GM12878 (cell line): Measurements from ENCODE around the gene INO80C. TPM values are rescaled to one million over a fixed set of nuclear protein-coding genes. Genes with fewer than 3 reads are reported as not detected.

Experiments used
- ATAC-seq: fragments of 200-7000 bp; cut with Tn5 transposase; 3 replicates; pipeline ENCODE4 v1.9.1; 2020; ENCODE audit warnings: mild to moderate bottlenecking, moderate library complexity
- BruUV-seq: library from RNA; stranded (reverse); fragments of 400-500 nt; replicated peaks from 2 replicates; lab custom pipeline; 2021; lab: Mats Ljungman, UMichigan
- CTCF ChIA-PET: fragments of 300-600 bp; sonication (Branson Sonifier 250); formaldehyde crosslinking; extraction: SDS; loops from one replicate; lab custom pipeline; 2021; ENCODE audit warnings: inconsistent platforms; lab: Yijun Ruan, JAX
- POLR2A ChIA-PET: fragments of 350-600 bp; formaldehyde crosslinking; extraction: SDS; loops from one replicate; lab custom pipeline; 2021; ENCODE audit warnings: inconsistent platforms; lab: Charles Lee
- RAD21 ChIA-PET: fragments of 300-600 bp; sonication (Branson Sonifier 250); formaldehyde crosslinking; loops from one replicate; lab custom pipeline; 2023; ENCODE audit warnings: antibody characterized with exemption; ENCODE audit not compliant: unreplicated experiment; lab: Charles Lee
- SMC1A ChIA-PET: fragments of 300-600 bp; sonication (Branson Sonifier 250); formaldehyde crosslinking; loops from one replicate; lab custom pipeline; 2023; ENCODE audit not compliant: unreplicated experiment, uncharacterized antibody; lab: Charles Lee
- DNase-seq: peaks from one replicate; pipeline ENCODE4 v3.0.0-alpha.2; 2011; ENCODE audit warnings: low read depth, low spot score
- FAIRE-seq: peaks from 3 replicates; lab custom pipeline; 2011; peaks lifted over from hg19 to GRCh38; lab: Jason Lieb, UNC
- H2AFZ ChIP-seq: 2 replicates; pipeline ENCODE4 v1.6.0; 2011; ENCODE audit warnings: low read depth, low read length, control low read depth; ENCODE audit not compliant: control insufficient read depth
- H3K27ac ChIP-seq: 2 replicates; pipeline ENCODE4 v1.5.1; 2011; ENCODE audit warnings: control low read depth; ENCODE audit not compliant: control insufficient read depth, insufficient read depth
- H3K27me3 ChIP-seq, 2 experiments: replicated peaks in 1 of 2; 2 replicates each; pipeline versions ENCODE4 v1.6.0 to v1.6.1; 2011; ENCODE audit warnings: low read length in 1 of 2; ENCODE audit not compliant: control insufficient read depth in 2 of 2, insufficient read depth in 2 of 2
- H3K36me3 ChIP-seq, 2 experiments: 2 replicates each; pipeline ENCODE4 v1.5.1; 2011; ENCODE audit warnings: low read length in 1 of 2; ENCODE audit not compliant: control insufficient read depth in 2 of 2, insufficient read depth in 2 of 2
- H3K4me1 ChIP-seq: 2 replicates; pipeline ENCODE4 v1.6.1; 2011; ENCODE audit warnings: mild to moderate bottlenecking, low read length, moderate library complexity, mixed read lengths; ENCODE audit not compliant: control insufficient read depth, insufficient read depth
- H3K4me2 ChIP-seq: 2 replicates; pipeline ENCODE4 v1.6.0; 2011; ENCODE audit warnings: control low read depth; ENCODE audit not compliant: control insufficient read depth, insufficient read depth
- H3K4me3 ChIP-seq: fragments of 200-600 bp; sonication (generic); 2 replicates; pipeline ENCODE4 v1.5.1; 2016
- H3K79me2 ChIP-seq: 2 replicates; pipeline ENCODE4 v1.6.0; 2011; ENCODE audit warnings: low read length; ENCODE audit not compliant: control insufficient read depth, insufficient read depth
- H3K9ac ChIP-seq: 2 replicates; pipeline ENCODE4 v1.8.0; 2011; ENCODE audit warnings: low read length, control low read depth, mixed read lengths; ENCODE audit not compliant: control insufficient read depth, insufficient read depth
- H3K9me3 ChIP-seq: replicated peaks from 3 replicates; pipeline ENCODE4 v1.5.1; 2011; ENCODE audit warnings: mild to moderate bottlenecking, low read length; ENCODE audit not compliant: control insufficient read depth, insufficient read depth
- H4K20me1 ChIP-seq: 2 replicates; pipeline ENCODE4 v1.6.0; 2011; ENCODE audit not compliant: control insufficient read depth, insufficient read depth
- CREM ChIP-seq: IDR thresholded peaks from 2 replicates; pipeline ENCODE4 v1.6.1; 2014; ENCODE audit warnings: antibody characterized with exemption, low read depth
- EED ChIP-seq: sonication (generic); IDR thresholded peaks from 2 replicates; pipeline ENCODE4 v1.6.1; 2016; ENCODE audit warnings: antibody characterized with exemption, low read depth
- EZH2 ChIP-seq: IDR thresholded peaks from 2 replicates; pipeline ENCODE4 v1.6.1; 2012; ENCODE audit warnings: low read depth, mild to moderate bottlenecking, control low read depth, inconsistent platforms, low read length, borderline replicate concordance; ENCODE audit not compliant: control insufficient read depth
- HCFC1 ChIP-seq: fragments of 150-350 bp; IDR thresholded peaks from 2 replicates; pipeline ENCODE4 v1.6.1; 2014; ENCODE audit warnings: low read length
- JUND ChIP-seq: IDR thresholded peaks from 2 replicates; pipeline ENCODE4 v1.6.1; 2012; ENCODE audit warnings: low read depth, mild to moderate bottlenecking, low read length, improper control_type of control experiment, moderate library complexity
- POU2F2 ChIP-seq: IDR thresholded peaks from 3 replicates; pipeline ENCODE4 v1.6.1; 2011; ENCODE audit warnings: low read depth, mild to moderate bottlenecking, low read length, borderline replicate concordance
- RELA ChIP-seq: fragments of 450-650 bp; IDR thresholded peaks from 2 replicates; pipeline ENCODE4 v1.8.0; 2014; ENCODE audit warnings: borderline replicate concordance; ENCODE audit not compliant: partially characterized antibody
- SMAD1 ChIP-seq: fragments of 450-650 bp; IDR thresholded peaks from 2 replicates; pipeline ENCODE4 v1.6.1; 2018; ENCODE audit warnings: mild to moderate bottlenecking, low read depth; ENCODE audit not compliant: partially characterized antibody
- SMC3 ChIP-seq: IDR thresholded peaks from 2 replicates; pipeline ENCODE4 v1.6.1; 2011; ENCODE audit warnings: low read length, improper control_type of control experiment, borderline replicate concordance
- TCF12 ChIP-seq: IDR thresholded peaks from 2 replicates; pipeline ENCODE4 v1.6.1; 2011; ENCODE audit warnings: low read depth, mild to moderate bottlenecking, low read length
- ZNF384 ChIP-seq: IDR thresholded peaks from 2 replicates; pipeline ENCODE4 v1.6.1; 2012; ENCODE audit warnings: low read depth, mild to moderate bottlenecking, low read length, improper control_type of control experiment, borderline replicate concordance
- WGBS: methylation state at CpG from one replicate; pipeline ENCODE4 v1.1.6; 2016; ENCODE audit warnings: low lambda C conversion rate; ENCODE audit not compliant: insufficient replicate concordance, insufficient coverage; ENCODE audit errors: missing lambda C conversion rate; 5-methylcytosine and 5-hydroxymethylcytosine counted together
- in situ Hi-C: fragments of 300-500 bp; cut with MboI; formaldehyde crosslinking; loops from 9 replicates; pipeline ENCODE4 v1.14.3; 2018; ENCODE audit warnings: mixed read lengths
- intact Hi-C: fragments of 100-400 bp; cut with micrococcal nuclease; formaldehyde crosslinking; loops from one replicate; pipeline ENCODE4 v1.14.2; 2022; ENCODE audit not compliant: unreplicated experiment
- polyA plus RNA-seq, 11 experiments: library from polyadenylated mRNA; depleted of rRNA in 4 of 11; unstranded in 6 of 11; stranded (reverse) in 5 of 11; fragments of >200 nt; fragmentation: Nextera tagmentation in 4 of 11; fragmentation: Illumina TruSeq in 1 of 11; extraction: Ambion mirVana in 4 of 11; extraction: Trizol in 1 of 11; gene quantifications; 1 replicate in 1 of 11; 2 replicates in 10 of 11; pipeline versions ENCODE4 v1.2.1 to v1.2.3, GENCODE V29; 2011 to 2016; ENCODE audit warnings: inconsistent platforms in 2 of 11, missing spikeins in 2 of 11, low read depth in 1 of 11
- total RNA-seq, 4 experiments: library from RNA; depleted of rRNA in 3 of 4; stranded (reverse); fragments of >200 nt in 3 of 4; fragmentation: Illumina TruSeq in 1 of 4; extraction: Trizol in 1 of 4; gene quantifications; 2 replicates each; pipeline versions ENCODE4 v1.2.1 to v1.2.3, GENCODE V29; 2013 to 2021
- TF ChIP-seq, protein P1 (sequence below): fragments of 450-650 bp; IDR thresholded peaks from 2 replicates; pipeline ENCODE4 v1.6.1; 2014; ENCODE audit warnings: mild to moderate bottlenecking
- TF ChIP-seq, protein P2 (sequence below): fragments of 150-350 bp; IDR thresholded peaks from 2 replicates; pipeline ENCODE4 v1.6.1; 2014; ENCODE audit warnings: mild to moderate bottlenecking, low read depth, low read length
- TF ChIP-seq, protein P3 (sequence below): IDR thresholded peaks from 2 replicates; pipeline ENCODE4 v1.6.1; 2012; ENCODE audit warnings: mild to moderate bottlenecking, low read depth, low read length
- TF ChIP-seq, protein P4 (sequence below): fragments of 450-650 bp; conservative IDR thresholded peaks from 2 replicates; pipeline ENCODE4 v1.6.1; 2017; ENCODE audit warnings: mild to moderate bottlenecking, moderate library complexity
- TF ChIP-seq, protein P5 (sequence below): IDR thresholded peaks from 2 replicates; pipeline ENCODE4 v1.6.1; 2011; ENCODE audit warnings: low read depth, mild to moderate bottlenecking, low read length, moderate library complexity, borderline replicate concordance; ENCODE audit errors: extremely low read depth

INO80C gene
- total and polyA plus RNA-seq, 10 of the 15 experiments (the other 5 are each of a cell fraction or from before 2014, with no cell fraction given) = 9.9 to 43.2 (median 30.1) TPM

DNA sequence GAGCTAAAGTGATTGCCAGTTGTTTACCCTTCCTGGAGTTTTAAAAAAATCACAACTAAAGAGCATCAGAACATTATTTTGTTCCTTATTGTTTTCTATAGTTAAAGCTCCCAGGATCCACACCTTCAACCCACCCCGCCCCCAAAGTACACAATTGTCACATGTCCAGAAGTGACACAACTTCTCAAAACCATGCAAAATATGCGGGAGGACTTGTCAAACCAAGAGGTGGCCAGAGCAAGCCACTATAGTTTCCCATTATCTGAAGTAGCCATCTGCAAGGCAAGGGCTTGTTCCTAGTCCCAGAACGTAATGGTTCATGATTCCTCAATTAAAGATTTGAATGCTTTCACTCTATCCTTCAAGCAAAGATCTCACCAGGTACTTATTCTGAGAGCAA, 9.9 kb upstream of the INO80C start:
- no peak for FAIRE-seq
- Histone ChIP-seq H3K9me3 (no peaks in the 10 kb centered on the region), H3K4me1 (peaks cover 8% of the 10 kb centered on the region), H2AFZ (no peak overlapping the region), H3K4me2 (no peak overlapping the region), H3K4me3 (no peak overlapping the region), H3K9ac (no peak overlapping the region), H3K79me2 (no peaks in the 10 kb centered on the region), H3K27ac (no peak overlapping the region), H3K36me3 (no peaks in the 10 kb centered on the region), H3K27me3 (no peaks in the 10 kb centered on the region), H4K20me1 (no peaks in the 10 kb centered on the region)
- BruUV-seq = no TSS peak
- DNase-seq = no peak
- in situ Hi-C loops = no loop called here
- ATAC-seq = no peak
- intact Hi-C loops = no loop called here
- 43% methylated on average over 3 of the region's 3 CpGs for WGBS
- ChIA-PET SMC1A (interaction anchor here (0.8 to 4.9 kb wide), 2 partner anchors 11 to 41 kb away, joined by 3 to 39 read pairs; partner anchors contain the start of gene INO80C), CTCF (interaction anchor here (1.1 kb wide), 1 partner anchor 58 kb away, joined by 4 read pairs; no protein-coding TSS in a partner anchor), POLR2A (interaction anchor here (0.6 to 0.8 kb wide), 3 partner anchors 10 to 93 kb away, joined by 3 to 4 read pairs (median 3); partner anchors contain the start of gene INO80C), RAD21 (interaction anchor here (0.9 to 1.3 kb wide), 2 partner anchors 10 to 13 kb away, joined by 3 to 4 read pairs; partner anchors contain the start of gene INO80C)
- TF ChIP-seq CREM = no peak
- TF ChIP-seq RELA = no peak
- TF ChIP-seq, protein P1, sequence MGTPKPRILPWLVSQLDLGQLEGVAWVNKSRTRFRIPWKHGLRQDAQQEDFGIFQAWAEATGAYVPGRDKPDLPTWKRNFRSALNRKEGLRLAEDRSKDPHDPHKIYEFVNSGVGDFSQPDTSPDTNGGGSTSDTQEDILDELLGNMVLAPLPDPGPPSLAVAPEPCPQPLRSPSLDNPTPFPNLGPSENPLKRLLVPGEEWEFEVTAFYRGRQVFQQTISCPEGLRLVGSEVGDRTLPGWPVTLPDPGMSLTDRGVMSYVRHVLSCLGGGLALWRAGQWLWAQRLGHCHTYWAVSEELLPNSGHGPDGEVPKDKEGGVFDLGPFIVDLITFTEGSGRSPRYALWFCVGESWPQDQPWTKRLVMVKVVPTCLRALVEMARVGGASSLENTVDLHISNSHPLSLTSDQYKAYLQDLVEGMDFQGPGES = no peak
- no peak for TF ChIP-seq POU2F2
- TF ChIP-seq SMC3 = no peak
- no peak for TF ChIP-seq SMAD1
- no peak for TF ChIP-seq ZNF384
- TF ChIP-seq, protein P2, sequence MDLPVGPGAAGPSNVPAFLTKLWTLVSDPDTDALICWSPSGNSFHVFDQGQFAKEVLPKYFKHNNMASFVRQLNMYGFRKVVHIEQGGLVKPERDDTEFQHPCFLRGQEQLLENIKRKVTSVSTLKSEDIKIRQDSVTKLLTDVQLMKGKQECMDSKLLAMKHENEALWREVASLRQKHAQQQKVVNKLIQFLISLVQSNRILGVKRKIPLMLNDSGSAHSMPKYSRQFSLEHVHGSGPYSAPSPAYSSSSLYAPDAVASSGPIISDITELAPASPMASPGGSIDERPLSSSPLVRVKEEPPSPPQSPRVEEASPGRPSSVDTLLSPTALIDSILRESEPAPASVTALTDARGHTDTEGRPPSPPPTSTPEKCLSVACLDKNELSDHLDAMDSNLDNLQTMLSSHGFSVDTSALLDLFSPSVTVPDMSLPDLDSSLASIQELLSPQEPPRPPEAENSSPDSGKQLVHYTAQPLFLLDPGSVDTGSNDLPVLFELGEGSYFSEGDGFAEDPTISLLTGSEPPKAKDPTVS = no peak
- TF ChIP-seq, protein P3, sequence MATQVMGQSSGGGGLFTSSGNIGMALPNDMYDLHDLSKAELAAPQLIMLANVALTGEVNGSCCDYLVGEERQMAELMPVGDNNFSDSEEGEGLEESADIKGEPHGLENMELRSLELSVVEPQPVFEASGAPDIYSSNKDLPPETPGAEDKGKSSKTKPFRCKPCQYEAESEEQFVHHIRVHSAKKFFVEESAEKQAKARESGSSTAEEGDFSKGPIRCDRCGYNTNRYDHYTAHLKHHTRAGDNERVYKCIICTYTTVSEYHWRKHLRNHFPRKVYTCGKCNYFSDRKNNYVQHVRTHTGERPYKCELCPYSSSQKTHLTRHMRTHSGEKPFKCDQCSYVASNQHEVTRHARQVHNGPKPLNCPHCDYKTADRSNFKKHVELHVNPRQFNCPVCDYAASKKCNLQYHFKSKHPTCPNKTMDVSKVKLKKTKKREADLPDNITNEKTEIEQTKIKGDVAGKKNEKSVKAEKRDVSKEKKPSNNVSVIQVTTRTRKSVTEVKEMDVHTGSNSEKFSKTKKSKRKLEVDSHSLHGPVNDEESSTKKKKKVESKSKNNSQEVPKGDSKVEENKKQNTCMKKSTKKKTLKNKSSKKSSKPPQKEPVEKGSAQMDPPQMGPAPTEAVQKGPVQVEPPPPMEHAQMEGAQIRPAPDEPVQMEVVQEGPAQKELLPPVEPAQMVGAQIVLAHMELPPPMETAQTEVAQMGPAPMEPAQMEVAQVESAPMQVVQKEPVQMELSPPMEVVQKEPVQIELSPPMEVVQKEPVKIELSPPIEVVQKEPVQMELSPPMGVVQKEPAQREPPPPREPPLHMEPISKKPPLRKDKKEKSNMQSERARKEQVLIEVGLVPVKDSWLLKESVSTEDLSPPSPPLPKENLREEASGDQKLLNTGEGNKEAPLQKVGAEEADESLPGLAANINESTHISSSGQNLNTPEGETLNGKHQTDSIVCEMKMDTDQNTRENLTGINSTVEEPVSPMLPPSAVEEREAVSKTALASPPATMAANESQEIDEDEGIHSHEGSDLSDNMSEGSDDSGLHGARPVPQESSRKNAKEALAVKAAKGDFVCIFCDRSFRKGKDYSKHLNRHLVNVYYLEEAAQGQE = no peak
- TF ChIP-seq JUND = no peak
- TF ChIP-seq, protein P4, sequence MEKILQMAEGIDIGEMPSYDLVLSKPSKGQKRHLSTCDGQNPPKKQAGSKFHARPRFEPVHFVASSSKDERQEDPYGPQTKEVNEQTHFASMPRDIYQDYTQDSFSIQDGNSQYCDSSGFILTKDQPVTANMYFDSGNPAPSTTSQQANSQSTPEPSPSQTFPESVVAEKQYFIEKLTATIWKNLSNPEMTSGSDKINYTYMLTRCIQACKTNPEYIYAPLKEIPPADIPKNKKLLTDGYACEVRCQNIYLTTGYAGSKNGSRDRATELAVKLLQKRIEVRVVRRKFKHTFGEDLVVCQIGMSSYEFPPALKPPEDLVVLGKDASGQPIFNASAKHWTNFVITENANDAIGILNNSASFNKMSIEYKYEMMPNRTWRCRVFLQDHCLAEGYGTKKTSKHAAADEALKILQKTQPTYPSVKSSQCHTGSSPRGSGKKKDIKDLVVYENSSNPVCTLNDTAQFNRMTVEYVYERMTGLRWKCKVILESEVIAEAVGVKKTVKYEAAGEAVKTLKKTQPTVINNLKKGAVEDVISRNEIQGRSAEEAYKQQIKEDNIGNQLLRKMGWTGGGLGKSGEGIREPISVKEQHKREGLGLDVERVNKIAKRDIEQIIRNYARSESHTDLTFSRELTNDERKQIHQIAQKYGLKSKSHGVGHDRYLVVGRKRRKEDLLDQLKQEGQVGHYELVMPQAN = no peak
- TF ChIP-seq, protein P5, sequence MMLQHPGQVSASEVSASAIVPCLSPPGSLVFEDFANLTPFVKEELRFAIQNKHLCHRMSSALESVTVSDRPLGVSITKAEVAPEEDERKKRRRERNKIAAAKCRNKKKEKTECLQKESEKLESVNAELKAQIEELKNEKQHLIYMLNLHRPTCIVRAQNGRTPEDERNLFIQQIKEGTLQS = no peak
- no peak for TF ChIP-seq HCFC1
- no peak for TF ChIP-seq EED
- TF ChIP-seq EZH2 = no peak
- TF ChIP-seq TCF12 = no peak
